22Rv1 (cell line): Measurements from ENCODE around the gene VEGFA.

Experiments
- H3K27ac ChIP-seq: fragments of 450-650 bp; 2 replicates; pipeline ENCODE4 v1.5.1; 2017
- ZFX ChIP-seq: fragments of 450-650 bp; IDR thresholded peaks from 2 replicates; pipeline ENCODE4 v1.6.1; 2017; ENCODE audit warnings: antibody characterized with exemption, borderline replicate concordance
- TF ChIP-seq, protein P1 (sequence below): fragments of 450-650 bp; IDR thresholded peaks from 2 replicates; pipeline ENCODE4 v1.5.1; 2017; ENCODE audit warnings: mild to moderate bottlenecking

VEGFA gene

GRCh38 chr6:43775535-43775885 lies 5.5 kb downstream of the VEGFA start:
- peak overlapping the region; percentile 12; the same call in 1 of the 2 replicates for H3K27ac ChIP-seq
- TF ChIP-seq ZFX, result no peak
- TF ChIP-seq, protein P1, sequence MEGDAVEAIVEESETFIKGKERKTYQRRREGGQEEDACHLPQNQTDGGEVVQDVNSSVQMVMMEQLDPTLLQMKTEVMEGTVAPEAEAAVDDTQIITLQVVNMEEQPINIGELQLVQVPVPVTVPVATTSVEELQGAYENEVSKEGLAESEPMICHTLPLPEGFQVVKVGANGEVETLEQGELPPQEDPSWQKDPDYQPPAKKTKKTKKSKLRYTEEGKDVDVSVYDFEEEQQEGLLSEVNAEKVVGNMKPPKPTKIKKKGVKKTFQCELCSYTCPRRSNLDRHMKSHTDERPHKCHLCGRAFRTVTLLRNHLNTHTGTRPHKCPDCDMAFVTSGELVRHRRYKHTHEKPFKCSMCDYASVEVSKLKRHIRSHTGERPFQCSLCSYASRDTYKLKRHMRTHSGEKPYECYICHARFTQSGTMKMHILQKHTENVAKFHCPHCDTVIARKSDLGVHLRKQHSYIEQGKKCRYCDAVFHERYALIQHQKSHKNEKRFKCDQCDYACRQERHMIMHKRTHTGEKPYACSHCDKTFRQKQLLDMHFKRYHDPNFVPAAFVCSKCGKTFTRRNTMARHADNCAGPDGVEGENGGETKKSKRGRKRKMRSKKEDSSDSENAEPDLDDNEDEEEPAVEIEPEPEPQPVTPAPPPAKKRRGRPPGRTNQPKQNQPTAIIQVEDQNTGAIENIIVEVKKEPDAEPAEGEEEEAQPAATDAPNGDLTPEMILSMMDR, result no peak

- H3K27ac ChIP-seq, result peak overlapping the region; percentile 12; the same call in 1 of the 2 replicates
- TF ChIP-seq ZFX, result no peak
These were observed 6.2 kb downstream of the VEGFA start for GRCh38 chr6:43776115-43776798.

DNA sequence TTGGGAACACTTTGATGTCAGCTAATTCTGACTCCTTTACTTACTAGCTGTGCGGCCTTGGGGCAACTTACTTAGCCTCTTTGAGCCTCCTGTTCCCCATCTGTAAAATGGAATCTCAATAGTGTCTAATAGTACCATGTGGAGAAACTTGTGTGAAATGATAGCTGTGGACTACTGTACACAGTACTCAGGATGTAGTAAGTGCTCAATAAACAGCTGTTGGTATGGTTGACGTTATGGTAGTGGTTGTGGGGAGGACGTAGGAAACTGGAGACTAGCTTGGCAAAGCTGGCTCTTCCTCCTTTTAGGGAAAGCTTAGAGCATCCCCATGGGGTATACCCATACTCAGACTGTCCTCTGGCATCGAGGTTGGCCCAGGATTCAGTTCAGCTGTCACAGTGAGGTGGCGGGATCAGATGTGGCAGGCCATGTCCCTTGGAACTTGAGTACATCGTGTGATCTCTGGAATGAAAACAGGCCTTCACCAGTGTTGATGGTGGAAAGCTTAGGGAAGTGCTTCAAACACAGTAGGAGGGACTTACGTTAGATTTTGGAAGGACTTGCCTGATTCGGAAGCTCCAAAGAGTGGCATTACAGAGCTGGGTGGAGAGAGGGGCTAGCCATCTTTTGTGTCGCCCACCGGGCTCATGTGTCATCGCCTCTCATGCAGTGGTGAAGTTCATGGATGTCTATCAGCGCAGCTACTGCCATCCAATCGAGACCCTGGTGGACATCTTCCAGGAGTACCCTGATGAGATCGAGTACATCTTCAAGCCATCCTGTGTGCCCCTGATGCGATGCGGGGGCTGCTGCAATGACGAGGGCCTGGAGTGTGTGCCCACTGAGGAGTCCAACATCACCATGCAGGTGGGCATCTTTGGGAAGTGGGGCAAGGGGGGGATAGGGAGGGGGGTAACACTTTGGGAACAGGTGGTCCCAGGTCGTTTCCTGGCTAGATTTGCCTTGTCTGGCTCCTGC lies 7.1 kb downstream of the VEGFA start:
- no peak for TF ChIP-seq ZFX
- TF ChIP-seq, protein P1, result no peak
- H3K27ac ChIP-seq, result no peak overlapping the region

DNA sequence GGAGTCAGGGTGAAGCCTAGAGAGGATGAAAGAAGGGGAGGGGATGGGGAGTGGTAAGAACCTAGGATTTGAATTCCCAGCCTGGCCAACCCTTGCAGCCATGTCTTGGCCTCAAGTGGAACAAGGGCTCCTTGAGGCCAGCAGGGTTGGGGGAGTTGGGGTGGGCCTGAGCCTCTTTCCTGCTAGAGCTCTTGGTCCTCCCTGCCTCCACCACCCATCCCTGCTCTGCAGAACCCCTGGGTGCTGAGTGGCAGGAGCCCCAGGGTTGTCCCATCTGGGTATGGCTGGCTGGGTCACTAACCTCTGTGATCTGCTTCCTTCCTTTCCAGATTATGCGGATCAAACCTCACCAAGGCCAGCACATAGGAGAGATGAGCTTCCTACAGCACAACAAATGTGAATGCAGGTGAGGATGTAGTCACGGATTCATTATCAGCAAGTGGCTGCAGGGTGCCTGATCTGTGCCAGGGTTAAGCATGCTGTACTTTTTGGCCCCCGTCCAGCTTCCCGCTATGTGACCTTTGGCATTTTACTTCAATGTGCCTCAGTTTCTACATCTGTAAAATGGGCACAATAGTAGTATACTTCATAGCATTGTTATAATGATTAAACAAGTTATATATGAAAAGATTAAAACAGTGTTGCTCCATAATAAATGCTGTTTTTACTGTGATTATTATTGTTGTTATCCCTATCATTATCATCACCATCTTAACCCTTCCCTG lies 8.3 kb downstream of the VEGFA start:
- H3K27ac ChIP-seq, result no peak overlapping the region
- TF ChIP-seq, protein P1, result no peak
- no peak for TF ChIP-seq ZFX

DNA sequence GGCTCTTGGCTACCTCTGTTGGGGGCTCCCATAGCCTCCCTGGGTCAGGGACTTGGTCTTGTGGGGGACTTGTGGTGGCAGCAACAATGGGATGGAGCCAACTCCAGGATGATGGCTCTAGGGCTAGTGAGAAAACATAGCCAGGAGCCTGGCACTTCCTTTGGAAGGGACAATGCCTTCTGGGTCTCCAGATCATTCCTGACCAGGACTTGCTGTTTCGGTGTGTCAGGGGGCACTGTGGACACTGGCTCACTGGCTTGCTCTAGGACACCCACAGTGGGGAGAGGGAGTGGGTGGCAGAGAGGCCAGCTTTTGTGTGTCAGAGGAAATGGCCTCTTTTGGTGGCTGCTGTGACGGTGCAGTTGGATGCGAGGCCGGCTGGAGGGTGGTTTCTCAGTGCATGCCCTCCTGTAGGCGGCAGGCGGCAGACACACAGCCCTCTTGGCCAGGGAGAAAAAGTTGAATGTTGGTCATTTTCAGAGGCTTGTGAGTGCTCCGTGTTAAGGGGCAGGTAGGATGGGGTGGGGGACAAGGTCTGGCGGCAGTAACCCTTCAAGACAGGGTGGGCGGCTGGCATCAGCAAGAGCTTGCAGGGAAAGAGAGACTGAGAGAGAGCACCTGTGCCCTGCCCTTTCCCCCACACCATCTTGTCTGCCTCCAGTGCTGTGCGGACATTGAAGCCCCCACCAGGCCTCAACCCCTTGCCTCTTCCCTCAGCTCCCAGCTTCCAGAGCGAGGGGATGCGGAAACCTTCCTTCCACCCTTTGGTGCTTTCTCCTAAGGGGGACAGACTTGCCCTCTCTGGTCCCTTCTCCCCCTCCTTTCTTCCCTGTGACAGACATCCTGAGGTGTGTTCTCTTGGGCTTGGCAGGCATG lies 9.2 kb downstream of the VEGFA start:
- no peak overlapping the region for H3K27ac ChIP-seq
- TF ChIP-seq ZFX, result no peak

GRCh38 chr6:43779852-43780236 lies 9.8 kb downstream of the VEGFA start:
- no peak overlapping the region for H3K27ac ChIP-seq

DNA sequence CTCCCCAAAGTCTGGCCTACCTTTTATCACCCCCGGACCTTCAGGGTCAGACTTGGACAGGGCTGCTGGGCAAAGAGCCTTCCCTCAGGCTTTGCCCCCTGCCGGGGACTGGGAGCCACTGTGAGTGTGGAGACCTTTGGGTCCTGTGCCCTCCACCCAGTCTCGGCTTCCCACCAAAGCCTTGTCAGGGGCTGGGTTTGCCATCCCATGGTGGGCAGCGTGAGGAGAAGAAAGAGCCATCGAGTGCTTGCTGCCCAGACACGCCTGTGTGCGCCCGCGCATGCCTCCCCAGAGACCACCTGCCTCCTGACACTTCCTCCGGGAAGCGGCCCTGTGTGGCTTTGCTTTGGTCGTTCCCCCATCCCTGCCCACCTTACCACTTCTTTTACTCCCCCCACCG lies 10.3 kb downstream of the VEGFA start:
- H3K27ac ChIP-seq, result no peak overlapping the region
- TF ChIP-seq, protein P1, result no peak
- no peak for TF ChIP-seq ZFX

More at GRCh38 chr6:43779852-43780236, 9.8 kb downstream of the VEGFA start:
- TF ChIP-seq, protein P1, result no peak
- TF ChIP-seq ZFX, result no peak
